Liver (tissue), 9 donors: ENCODE measurements around the gene EIF4H. TPM values are rescaled to one million over a fixed set of nuclear protein-coding genes. Genes with fewer than 3 reads are reported as not detected.

ENCODE experiments used
- DNase-seq: peaks from one replicate; pipeline ENCODE4 v3.0.0-alpha.2; 2017; ENCODE audit warnings: low spot score
- H3K27ac ChIP-seq, 2 donors: one replicate each; pipeline ENCODE4 v1.7.0; 2013; ENCODE audit warnings: inconsistent platforms in 2 of 2, low read length in 2 of 2, control low read depth in 1 of 2, low read depth in 1 of 2, mild to moderate bottlenecking in 1 of 2
- H3K27me3 ChIP-seq, 4 donors: one replicate each; pipeline versions ENCODE4 v1.6.1 to v1.7.0; 2013; ENCODE audit warnings: low read length in 3 of 4, inconsistent platforms in 1 of 4, mild to moderate bottlenecking in 1 of 4, moderate library complexity in 1 of 4; ENCODE audit not compliant: control insufficient read depth in 4 of 4, insufficient read depth in 4 of 4
- H3K36me3 ChIP-seq, 4 donors: one replicate each; pipeline versions ENCODE4 v1.6.1 to v1.7.0; 2013; ENCODE audit warnings: low read length in 3 of 4, mild to moderate bottlenecking in 3 of 4, low read depth in 1 of 4, moderate library complexity in 1 of 4; ENCODE audit not compliant: control insufficient read depth in 4 of 4, insufficient read depth in 3 of 4
- H3K4me1 ChIP-seq, 4 donors: one replicate each; pipeline versions ENCODE4 v1.6.1 to v1.7.0; 2013; ENCODE audit warnings: low read length in 3 of 4, mild to moderate bottlenecking in 3 of 4, moderate library complexity in 1 of 4; ENCODE audit not compliant: control insufficient read depth in 4 of 4, insufficient read depth in 4 of 4
- H3K4me3 ChIP-seq, 3 donors: one replicate each; pipeline versions ENCODE4 v1.6.1 to v1.7.0; 2013; ENCODE audit warnings: low read length in 3 of 3, control low read depth in 1 of 3, low read depth in 1 of 3, mild to moderate bottlenecking in 1 of 3
- H3K9ac ChIP-seq, 2 donors: one replicate each; pipeline ENCODE4 v1.7.0; 2013; ENCODE audit warnings: low read length in 2 of 2, mild to moderate bottlenecking in 2 of 2, moderate library complexity in 2 of 2, control low read depth in 1 of 2, low read depth in 1 of 2
- H3K9me3 ChIP-seq, 4 donors: one replicate each; pipeline versions ENCODE4 v1.6.1 to v1.7.0; 2013; ENCODE audit warnings: low read length in 3 of 4; ENCODE audit not compliant: control insufficient read depth in 4 of 4
- EGR1 ChIP-seq, 2 donors: IDR thresholded peaks; 2 replicates each; pipeline ENCODE4 v1.6.1; 2016 to 2018; ENCODE audit warnings: antibody characterized with exemption in 2 of 2, low read depth in 2 of 2
- FOXA1 ChIP-seq: IDR thresholded peaks from 2 replicates; pipeline ENCODE4 v1.6.1; 2016; ENCODE audit warnings: antibody characterized with exemption
- FOXA2 ChIP-seq: IDR thresholded peaks from 2 replicates; pipeline ENCODE4 v1.6.1; 2016; ENCODE audit warnings: antibody characterized with exemption
- GABPA ChIP-seq, 2 donors: IDR thresholded peaks in 1 of 2; conservative IDR thresholded peaks in 1 of 2; 2 replicates each; pipeline ENCODE4 v1.6.1; 2016; ENCODE audit warnings: antibody characterized with exemption in 2 of 2, mild to moderate bottlenecking in 1 of 2, moderate library complexity in 1 of 2
- HNF4A ChIP-seq, 2 donors: conservative IDR thresholded peaks; 2 replicates each; pipeline ENCODE4 v1.6.1; 2016; ENCODE audit warnings: antibody characterized with exemption in 2 of 2, mild to moderate bottlenecking in 2 of 2
- JUND ChIP-seq, 2 donors: IDR thresholded peaks; 2 replicates each; pipeline ENCODE4 v1.6.1; 2016; ENCODE audit warnings: antibody characterized with exemption in 2 of 2
- NR2F2 ChIP-seq: IDR thresholded peaks from 2 replicates; pipeline ENCODE4 v1.6.1; 2016; ENCODE audit warnings: antibody characterized with exemption
- RAD21 ChIP-seq, 2 donors: IDR thresholded peaks; 2 replicates each; pipeline ENCODE4 v1.6.1; 2016; ENCODE audit warnings: antibody characterized with exemption in 2 of 2, mild to moderate bottlenecking in 2 of 2
- RXRA ChIP-seq, 2 donors: IDR thresholded peaks; 2 replicates each; pipeline ENCODE4 v1.6.1; 2017 to 2018; ENCODE audit warnings: antibody characterized with exemption in 2 of 2, mild to moderate bottlenecking in 1 of 2
- SP1 ChIP-seq: IDR thresholded peaks from 2 replicates; pipeline ENCODE4 v1.6.1; 2018; ENCODE audit warnings: antibody characterized with exemption, mild to moderate bottlenecking
- TAF1 ChIP-seq: conservative IDR thresholded peaks from 2 replicates; pipeline ENCODE4 v1.6.1; 2016; ENCODE audit warnings: antibody characterized with exemption, mild to moderate bottlenecking
- YY1 ChIP-seq: IDR thresholded peaks from 2 replicates; pipeline ENCODE4 v1.6.1; 2016; ENCODE audit warnings: antibody characterized with exemption, mild to moderate bottlenecking
- WGBS: extraction: QIAGEN DNeasy Blood & Tissue Kit; methylation state at CpG from one replicate; pipeline ENCODE4 v1.1.7; 2013; 5-methylcytosine and 5-hydroxymethylcytosine counted together
- polyA plus RNA-seq, 2 donors: library from polyadenylated mRNA; stranded (reverse) in 1 of 2; unstranded in 1 of 2; fragments of 200-250 nt in 1 of 2; fragments of >200 nt in 1 of 2; fragmentation: Nextera tagmentation in 1 of 2; extraction: Ambion mirVana in 1 of 2; gene quantifications; one replicate each; pipeline versions ENCODE4 v1.2.1 to v1.2.3, GENCODE V29; 2013 to 2015
- total RNA-seq, 2 donors: library from RNA; depleted of rRNA; stranded (reverse); fragments of >200 nt; gene quantifications; one replicate each; pipeline ENCODE4 v1.2.3, GENCODE V29; 2014
- TF ChIP-seq, protein P1 (sequence below): IDR thresholded peaks from 2 replicates; pipeline ENCODE4 v1.6.1; 2016; ENCODE audit warnings: antibody characterized with exemption
- TF ChIP-seq, protein P2 (sequence below): fragments of 150-350 bp; IDR thresholded peaks from 2 replicates; pipeline ENCODE4 v1.5.1; 2017; ENCODE audit warnings: improper control_type of control experiment, low read depth, low read length; ENCODE audit not compliant: missing input control
- donor health status: healthy.
- donor health status: healthy.
- donor health status: healthy.
- donor health status: healthy.
- donor health status: healthy.

Gene EIF4H
- total and polyA plus RNA-seq, 4 donors: 81.6 to 166 (median 152) TPM

- no peak for TF ChIP-seq EGR1 (IDR thresholded peaks at IDR 0.05; ENCODE audit: low read depth in 2 of 2)
- TF ChIP-seq GABPA (IDR thresholded peaks at IDR 0.05 in 1 of 2, conservative IDR thresholded peaks at IDR 0.05 in 1 of 2): no peak
- TF ChIP-seq RXRA (IDR thresholded peaks at IDR 0.05): no peak
These were observed 13.9 kb downstream of the EIF4H start (continued) for GRCh38 chr7:74187915-74188675.

- TF ChIP-seq NR2F2 (no peak), EGR1 (IDR thresholded peaks at IDR 0.05; ENCODE audit: low read depth in 2 of 2) (no peak), TAF1 (no peak), RAD21 (IDR thresholded peaks at IDR 0.05) (no peak), SP1 (no peak), FOXA2 (no peak), HNF4A (conservative IDR thresholded peaks at IDR 0.05) (no peak), FOXA1 (no peak), RXRA (IDR thresholded peaks at IDR 0.05) (no peak), YY1 (no peak)
- TF ChIP-seq, protein P1, sequence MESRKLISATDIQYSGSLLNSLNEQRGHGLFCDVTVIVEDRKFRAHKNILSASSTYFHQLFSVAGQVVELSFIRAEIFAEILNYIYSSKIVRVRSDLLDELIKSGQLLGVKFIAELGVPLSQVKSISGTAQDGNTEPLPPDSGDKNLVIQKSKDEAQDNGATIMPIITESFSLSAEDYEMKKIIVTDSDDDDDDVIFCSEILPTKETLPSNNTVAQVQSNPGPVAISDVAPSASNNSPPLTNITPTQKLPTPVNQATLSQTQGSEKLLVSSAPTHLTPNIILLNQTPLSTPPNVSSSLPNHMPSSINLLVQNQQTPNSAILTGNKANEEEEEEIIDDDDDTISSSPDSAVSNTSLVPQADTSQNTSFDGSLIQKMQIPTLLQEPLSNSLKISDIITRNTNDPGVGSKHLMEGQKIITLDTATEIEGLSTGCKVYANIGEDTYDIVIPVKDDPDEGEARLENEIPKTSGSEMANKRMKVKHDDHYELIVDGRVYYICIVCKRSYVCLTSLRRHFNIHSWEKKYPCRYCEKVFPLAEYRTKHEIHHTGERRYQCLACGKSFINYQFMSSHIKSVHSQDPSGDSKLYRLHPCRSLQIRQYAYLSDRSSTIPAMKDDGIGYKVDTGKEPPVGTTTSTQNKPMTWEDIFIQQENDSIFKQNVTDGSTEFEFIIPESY: no peak
- H3K27me3 ChIP-seq: no peaks in the 10 kb centered on the region
- no peak overlapping the region for H3K9ac ChIP-seq
- H3K36me3 ChIP-seq: peaks cover 22 to 70% (median 54%) of the 10 kb centered on the region in 4 donors
- peaks cover 2 to 10% (median 7%) of the 10 kb centered on the region in 4 donors for H3K4me1 ChIP-seq
- no peak for DNase-seq
- 95% methylated on average over 7 of the region's 7 CpGs for WGBS
- no peaks in the 10 kb centered on the region for H3K9me3 ChIP-seq
- H3K27ac ChIP-seq: no peak overlapping the region
- no peak overlapping the region for H3K4me3 ChIP-seq
These were observed 16.1 kb downstream of the EIF4H start for GRCh38 chr7:74190259-74190658.

GRCh38 chr7:74191231-74191630 is 17.1 kb downstream of the EIF4H start:
- peaks cover 27 to 72% (median 54%) of the 10 kb centered on the region in 4 donors for H3K36me3 ChIP-seq
- no peak overlapping the region for H3K4me3 ChIP-seq
- WGBS: 96% methylated on average over 9 of the region's 9 CpGs
- H3K9ac ChIP-seq: no peak overlapping the region
- TF ChIP-seq RAD21 (IDR thresholded peaks at IDR 0.05) (no peak), HNF4A (conservative IDR thresholded peaks at IDR 0.05) (no peak), JUND (IDR thresholded peaks at IDR 0.05) (no peak)
- TF ChIP-seq, protein P2, sequence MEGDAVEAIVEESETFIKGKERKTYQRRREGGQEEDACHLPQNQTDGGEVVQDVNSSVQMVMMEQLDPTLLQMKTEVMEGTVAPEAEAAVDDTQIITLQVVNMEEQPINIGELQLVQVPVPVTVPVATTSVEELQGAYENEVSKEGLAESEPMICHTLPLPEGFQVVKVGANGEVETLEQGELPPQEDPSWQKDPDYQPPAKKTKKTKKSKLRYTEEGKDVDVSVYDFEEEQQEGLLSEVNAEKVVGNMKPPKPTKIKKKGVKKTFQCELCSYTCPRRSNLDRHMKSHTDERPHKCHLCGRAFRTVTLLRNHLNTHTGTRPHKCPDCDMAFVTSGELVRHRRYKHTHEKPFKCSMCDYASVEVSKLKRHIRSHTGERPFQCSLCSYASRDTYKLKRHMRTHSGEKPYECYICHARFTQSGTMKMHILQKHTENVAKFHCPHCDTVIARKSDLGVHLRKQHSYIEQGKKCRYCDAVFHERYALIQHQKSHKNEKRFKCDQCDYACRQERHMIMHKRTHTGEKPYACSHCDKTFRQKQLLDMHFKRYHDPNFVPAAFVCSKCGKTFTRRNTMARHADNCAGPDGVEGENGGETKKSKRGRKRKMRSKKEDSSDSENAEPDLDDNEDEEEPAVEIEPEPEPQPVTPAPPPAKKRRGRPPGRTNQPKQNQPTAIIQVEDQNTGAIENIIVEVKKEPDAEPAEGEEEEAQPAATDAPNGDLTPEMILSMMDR: no peak
- H3K27me3 ChIP-seq: no peaks in the 10 kb centered on the region
- no peak for DNase-seq
- H3K9me3 ChIP-seq: no peaks in the 10 kb centered on the region
- no peak overlapping the region for H3K27ac ChIP-seq
- H3K4me1 ChIP-seq: peaks cover 2 to 7% (median 6%) of the 10 kb centered on the region in 4 donors
